ENCODE data around the gene ZC2HC1C. TPM values are rescaled to one million over a fixed set of nuclear protein-coding genes. Genes with fewer than 3 reads are reported as not detected.

The ZC2HC1C gene
- total and polyA plus RNA-seq, 2 donors (not counting 1 experiment from before 2014, with no cell fraction given) = 0.21 to 0.59 TPM

- H3K4me3 ChIP-seq (ENCODE audit: control extremely low read depth in 1 of 5, extremely low read depth in 1 of 5, insufficient read depth in 1 of 5, low read depth in 2 of 5, low read length in 4 of 5) = peak overlapping the region; percentile 67 to 88 (median 71)
- no peaks in the 10 kb centered on the region for H3K9me3 Mint-ChIP-seq (ENCODE audit: insufficient read depth)
- ChIA-PET CTCF (interaction anchor here (0.7 to 10.9 kb wide), 7 partner anchors 9 to 359 kb away, joined by 3 to 321 read pairs (median 4); no protein-coding TSS in a partner anchor), POLR2A (interaction anchor here (0.6 to 2.1 kb wide), 7 partner anchors 12 to 722 kb away, joined by 3 to 8 read pairs (median 3); partner anchors contain the start of gene ACYP1)
- 0% methylated on average over 1 of the region's 6 CpGs for WGBS (ENCODE audit: insufficient coverage)
- TF ChIP-seq EZH2 (IDR thresholded peaks at IDR 0.05; ENCODE audit: borderline replicate concordance, insufficient read depth, low read depth, low read length, poor library complexity, severe bottlenecking) (no peak), CTCF (IDR thresholded peaks at IDR 0.05) (no peak)
- no peak for DNase-seq
- peaks cover 50% of the 10 kb centered on the region for H3K79me2 ChIP-seq (ENCODE audit: control insufficient read depth, insufficient read depth, low read length)
- peak overlapping the region; percentile 99 for H2AFZ ChIP-seq (ENCODE audit: insufficient read depth, low read depth, low read length, poor library complexity, severe bottlenecking)
- H3K9ac ChIP-seq (ENCODE audit: low read length) = peak overlapping the region; percentile 98
- no peak for ATAC-seq (ENCODE audit: low read depth)
- H3K4me3 Mint-ChIP-seq = peak overlapping the region; percentile 99
- H3K27me3 ChIP-seq (replicated peaks in 1 of 4; ENCODE audit: control extremely low read depth in 1 of 4, control insufficient read depth in 3 of 4, insufficient read depth in 4 of 4, low read length in 3 of 4) = no peaks in the 10 kb centered on the region
- H3K27ac Mint-ChIP-seq = peak overlapping the region; percentile 99
- H3K4me1 Mint-ChIP-seq = peaks cover 36% of the 10 kb centered on the region
- H3K36me3 ChIP-seq (replicated peaks in 1 of 2; ENCODE audit: control extremely low read depth in 1 of 2, control insufficient read depth in 1 of 2, extremely low read depth in 1 of 2, insufficient read depth in 2 of 2, low read length in 1 of 2) = peaks cover 0 to 2% of the 10 kb centered on the region in 2 experiments
- H3K9me3 ChIP-seq (ENCODE audit: control extremely low read depth in 1 of 3, control insufficient read depth in 2 of 3, insufficient read depth in 1 of 3, low read length in 2 of 3) = no peaks in the 10 kb centered on the region
- peak overlapping the region; percentile 90 for H3K4me2 ChIP-seq (replicated peaks; ENCODE audit: low read depth, low read length, poor library complexity, severe bottlenecking)
- no peaks in the 10 kb centered on the region for H4K20me1 ChIP-seq (ENCODE audit: control insufficient read depth, insufficient read depth, low read length, poor library complexity, severe bottlenecking)
- peaks cover 17 to 21% of the 10 kb centered on the region in 2 donors for H3K4me1 ChIP-seq (ENCODE audit: control insufficient read depth in 2 of 2, insufficient read depth in 2 of 2, low read length in 2 of 2)
- H3K27me3 Mint-ChIP-seq = no peaks in the 10 kb centered on the region
- intact Hi-C loops (cut with micrococcal nuclease) = loop anchor here (1.0 to 10.0 kb wide), 4 partner anchors 50 to 436 kb away; partner anchors contain the start of genes ACYP1, TMED10 and ZC2HC1C
- H3K27ac ChIP-seq (ENCODE audit: low read length in 2 of 2) = peak overlapping the region; percentile 82 to 94
Observed at GRCh38 chr14:75126121-75126544, 56.7 kb downstream of the ZC2HC1C start.
